Heart left ventricle (tissue), 13 donors: Measurements from ENCODE around the gene MIA.

Source experiments
- POLR2A ChIP-seq, 2 donors: fragments of 450-650 bp; IDR thresholded peaks; one replicate each; pipeline ENCODE4 v1.6.1; 2017; ENCODE audit warnings: antibody characterized with exemption in 2 of 2, mild to moderate bottlenecking in 2 of 2, moderate library complexity in 2 of 2
- TF ChIP-seq, protein P1 (sequence below), 12 donors: fragments of 200-600 bp; sonication (generic) in 4 of 12; IDR thresholded peaks; one replicate each; pipeline versions ENCODE4 v1.5.0 to v1.8.0; 2018 to 2022; ENCODE audit warnings: antibody characterized with exemption in 12 of 12, mild to moderate bottlenecking in 5 of 12
- donor health status: ischemic (EF 13 %, LVEDD 7.1; RV severe dilation, severe dysfunction).
- donor health status: DM: no; HTN: yes; CAD: no.
- donor health status: DM: no; HTN: no; CAD: no.
- donor health status: ischemic (EF 25% LVEDD 6.9; RV normal size, moderate dysfunction).
- donor health status: ischemic (EF 25% LVEDD 5.7; RV mildly dilated, moderate dysfunction).
- donor health status: ischemic (EF 35%, LVEDD 5.7; RV mildly dilated, moderate dysfunction).
- donor health status: nonischemic (EF 11% LVEDD 7.7; RV severe dilation, severe dysfunction).
- donor health status: DM: yes; HTN: yes; CAD: no.
- donor health status: PGD.
- donor health status: ischemic (EF 29% LVEDD 5.4; RV normal size, mild dysfunction).
- donor health status: nonischemic (EF 23%, LVEDD 6.1; RV moderate dilation, normal function).

DNA sequence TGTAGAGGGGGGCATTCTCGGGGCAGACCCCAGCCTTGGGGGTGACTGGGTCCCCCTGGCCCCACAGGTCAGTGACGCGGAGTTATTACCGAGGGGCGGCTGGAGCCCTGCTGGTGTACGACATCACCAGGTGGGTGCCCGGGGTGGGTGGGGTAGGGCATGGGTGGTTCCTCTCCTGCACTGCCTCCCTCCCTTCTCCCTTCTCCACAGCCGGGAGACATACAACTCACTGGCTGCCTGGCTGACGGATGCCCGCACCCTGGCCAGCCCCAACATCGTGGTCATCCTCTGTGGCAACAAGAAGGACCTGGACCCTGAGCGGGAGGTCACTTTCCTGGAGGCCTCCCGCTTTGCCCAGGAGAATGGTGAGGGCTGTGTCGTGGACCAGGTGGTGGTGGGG is 8.4 kb downstream of the MIA start:
- TF ChIP-seq, protein P1, sequence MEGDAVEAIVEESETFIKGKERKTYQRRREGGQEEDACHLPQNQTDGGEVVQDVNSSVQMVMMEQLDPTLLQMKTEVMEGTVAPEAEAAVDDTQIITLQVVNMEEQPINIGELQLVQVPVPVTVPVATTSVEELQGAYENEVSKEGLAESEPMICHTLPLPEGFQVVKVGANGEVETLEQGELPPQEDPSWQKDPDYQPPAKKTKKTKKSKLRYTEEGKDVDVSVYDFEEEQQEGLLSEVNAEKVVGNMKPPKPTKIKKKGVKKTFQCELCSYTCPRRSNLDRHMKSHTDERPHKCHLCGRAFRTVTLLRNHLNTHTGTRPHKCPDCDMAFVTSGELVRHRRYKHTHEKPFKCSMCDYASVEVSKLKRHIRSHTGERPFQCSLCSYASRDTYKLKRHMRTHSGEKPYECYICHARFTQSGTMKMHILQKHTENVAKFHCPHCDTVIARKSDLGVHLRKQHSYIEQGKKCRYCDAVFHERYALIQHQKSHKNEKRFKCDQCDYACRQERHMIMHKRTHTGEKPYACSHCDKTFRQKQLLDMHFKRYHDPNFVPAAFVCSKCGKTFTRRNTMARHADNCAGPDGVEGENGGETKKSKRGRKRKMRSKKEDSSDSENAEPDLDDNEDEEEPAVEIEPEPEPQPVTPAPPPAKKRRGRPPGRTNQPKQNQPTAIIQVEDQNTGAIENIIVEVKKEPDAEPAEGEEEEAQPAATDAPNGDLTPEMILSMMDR (IDR thresholded peaks at IDR 0.05), result no peak
- TF ChIP-seq POLR2A (IDR thresholded peaks at IDR 0.05), result no peak
